ENCODE results near the gene GOLGA6C. TPM values are rescaled to one million over a fixed set of nuclear protein-coding genes. Genes with fewer than 3 reads are reported as not detected.
"Not testable (repeated sequence)": the region's sequence is repeated elsewhere in the genome, so short reads cannot be mapped to it uniquely, and the experiment has no call there.

GOLGA6C gene
- total and polyA plus RNA-seq, 8 donors: not detected

- peak; percentile 100 for ATAC-seq
- H3K4me1 ChIP-seq; H3K4me3 ChIP-seq; intact Hi-C loops (cut with DNase I); H3K36me3 ChIP-seq; H3K9me3 ChIP-seq; H3K27ac ChIP-seq; H3K27me3 ChIP-seq: not testable (repeated sequence)
- peak; percentile 53 to 70 for TF ChIP-seq CTCF (IDR thresholded peaks at IDR 0.05)
- peak in 2 of 4 donors; percentile 56 to 90 for DNase-seq
These were observed 41.2 kb downstream of the GOLGA6C start for GRCh38 chr15:75299311-75299688.

- ATAC-seq; H3K4me3 ChIP-seq; DNase-seq; intact Hi-C loops (cut with DNase I); H3K27ac ChIP-seq; H3K4me1 ChIP-seq; H3K36me3 ChIP-seq; H3K27me3 ChIP-seq; H3K9me3 ChIP-seq: not testable (repeated sequence)
These were observed 41.9 kb downstream of the GOLGA6C start for GRCh38 chr15:75300026-75300425.

- Histone ChIP-seq H3K27me3 (peaks cover 0 to 23% of the 10 kb centered on the region in 2 donors), H3K27ac (no peak overlapping the region), H3K4me3 (no peak overlapping the region), H3K9me3 (no peaks in the 10 kb centered on the region), H3K36me3 (no peaks in the 10 kb centered on the region), H3K4me1 (no peaks in the 10 kb centered on the region)
- intact Hi-C loops (cut with DNase I): no loop called here
- TF ChIP-seq CTCF (IDR thresholded peaks at IDR 0.05): no peak
- DNase-seq (no peak), ATAC-seq (no peak)
These were observed 44.2 kb downstream of the GOLGA6C start for GRCh38 chr15:75302318-75302717.

- ATAC-seq; H3K4me1 ChIP-seq; H3K9me3 ChIP-seq; H3K36me3 ChIP-seq; H3K27ac ChIP-seq; H3K4me3 ChIP-seq; DNase-seq; intact Hi-C loops (cut with DNase I): not testable (repeated sequence)
- peaks cover 0 to 27% of the 10 kb centered on the region in 2 donors for H3K27me3 ChIP-seq
These were observed 44.6 kb downstream of the GOLGA6C start for GRCh38 chr15:75302753-75303152.

GRCh38 chr15:75306188-75306587, 48.1 kb downstream of the GOLGA6C start:
- Histone ChIP-seq H3K27ac (no peak overlapping the region), H3K36me3 (no peaks in the 10 kb centered on the region), H3K27me3 (peaks cover 0 to 36% of the 10 kb centered on the region in 2 donors), H3K4me3 (no peak overlapping the region), H3K9me3 (no peaks in the 10 kb centered on the region), H3K4me1 (no peaks in the 10 kb centered on the region)
- DNase-seq: no peak
- no peak for TF ChIP-seq CTCF (IDR thresholded peaks at IDR 0.05)
- intact Hi-C loops (cut with DNase I): no loop called here
- no peak for ATAC-seq

GRCh38 chr15:75307778-75308390, 49.8 kb downstream of the GOLGA6C start:
- ATAC-seq: peak; percentile 84

More at GRCh38 chr15:75307778-75308390, 49.8 kb downstream of the GOLGA6C start:
- no peaks in the 10 kb centered on the region for H3K4me1 ChIP-seq
- no peaks in the 10 kb centered on the region for H3K9me3 ChIP-seq
- peaks cover 0 to 36% of the 10 kb centered on the region in 2 donors for H3K27me3 ChIP-seq
- DNase-seq: peak in 1 of 4 donors; percentile 7
- no peaks in the 10 kb centered on the region for H3K36me3 ChIP-seq
- intact Hi-C loops (cut with DNase I): no loop called here
- no peak overlapping the region for H3K27ac ChIP-seq
- TF ChIP-seq CTCF (IDR thresholded peaks at IDR 0.05): no peak
- H3K4me3 ChIP-seq: no peak overlapping the region
